ENCODE results near the gene FBXL22.

GRCh38 chr15:63551400-63551799 is 45.8 kb upstream of the FBXL22 start:
- TF ChIP-seq CTCF (IDR thresholded peaks at IDR 0.05) (no peak), POLR2A (IDR thresholded peaks at IDR 0.05) (no peak)

Measured in right lobe of liver (tissue), 4 donors.